HG02884 (cell line): ENCODE results near the gene PFN1.

ENCODE experiments used
- ATAC-seq: cut with Tn5 transposase; IDR thresholded peaks from one replicate; pipeline ENCODE4 v1.9.1; 2021; ENCODE audit warnings: mild to moderate bottlenecking, moderate library complexity; ENCODE audit not compliant: unreplicated experiment

PFN1 gene

GRCh38 chr17:4948166-4948930 is at the start of gene PFN1:
Gene PFN1 (minus strand): TSS chr17:4948530. CDS start chr17:4948394, 136 bp downstream.
- ATAC-seq, result no peak

- peak; percentile 81 for ATAC-seq
Observed at GRCh38 chr17:4997302-4998026, 49.1 kb upstream of the PFN1 start, which contains the start of the genes INCA1 and KIF1C. Gene INCA1 (minus strand): TSS chr17:4997522. CDS start chr17:4994437, 3,085 bp downstream. Gene KIF1C (plus strand): TSS chr17:4997950. CDS start chr17:5000247, 2,297 bp downstream.

GRCh38 chr17:4994081-4994595 is 45.8 kb upstream of the PFN1 start:
- no peak for ATAC-seq

GRCh38 chr17:4987767-4988567 is 39.6 kb upstream of the PFN1 start:
- no peak for ATAC-seq

GRCh38 chr17:4986951-4987766 is 38.8 kb upstream of the PFN1 start, which contains the start of gene CAMTA2:
Gene CAMTA2 (minus strand): TSS chr17:4987675. CDS start chr17:4986222, 1,453 bp downstream.
- ATAC-seq, result peak; percentile 52

- no peak for ATAC-seq
Observed at GRCh38 chr17:4986403-4986802, 38.1 kb upstream of the PFN1 start.

GRCh38 chr17:4982305-4982704 is 34.0 kb upstream of the PFN1 start:
- no peak for ATAC-seq

GRCh38 chr17:4980644-4981216 is 32.4 kb upstream of the PFN1 start:
- ATAC-seq, result no peak

- ATAC-seq, result no peak
Observed at GRCh38 chr17:4978726-4979125, 30.4 kb upstream of the PFN1 start.

- no peak for ATAC-seq
Observed at GRCh38 chr17:4974115-4974670, 25.9 kb upstream of the PFN1 start.

GRCh38 chr17:4973256-4974114 is 25.2 kb upstream of the PFN1 start:
- ATAC-seq, result no peak

- ATAC-seq, result no peak
Observed at GRCh38 chr17:4972752-4973151, 24.4 kb upstream of the PFN1 start.

- ATAC-seq, result no peak
Observed at GRCh38 chr17:4972322-4972721, 24.0 kb upstream of the PFN1 start.

GRCh38 chr17:4971826-4972225 is 23.5 kb upstream of the PFN1 start:
- ATAC-seq, result no peak

GRCh38 chr17:4970273-4970672 is 21.9 kb upstream of the PFN1 start:
- ATAC-seq, result no peak

GRCh38 chr17:4969551-4970173 is 21.3 kb upstream of the PFN1 start:
- ATAC-seq, result no peak

- no peak for ATAC-seq
Observed at GRCh38 chr17:4969047-4969550, 20.8 kb upstream of the PFN1 start.
